Measurements from ENCODE around the gene ATP11A.

The ATP11A gene

DNA sequence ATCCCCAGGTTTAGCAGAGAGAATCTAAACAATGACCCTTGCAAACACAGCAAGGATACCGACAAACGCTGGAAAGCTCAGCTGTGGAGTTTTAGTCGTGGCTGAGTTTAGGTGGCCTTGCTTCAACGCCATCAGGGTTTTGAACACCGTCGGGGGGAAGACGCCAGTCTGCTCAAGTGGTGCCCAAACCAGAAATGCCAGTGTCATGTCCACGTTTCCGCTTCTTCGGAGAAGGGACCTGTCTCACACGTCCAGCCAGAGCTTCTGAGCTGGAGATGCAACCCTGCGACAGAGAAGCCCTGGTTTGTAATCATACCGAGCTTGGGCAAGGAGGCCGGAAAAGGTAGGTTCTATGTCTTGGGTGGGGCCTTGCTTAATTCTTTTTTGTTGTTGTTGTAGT, 42.6 kb upstream of the ATP11A start:
- Histone ChIP-seq H3K4me3 (ENCODE audit: low read depth, low read length) (no peak overlapping the region), H3K27ac (no peak overlapping the region), H3K27me3 (replicated peaks) (no peaks in the 10 kb centered on the region), H3K36me3 (replicated peaks) (no peaks in the 10 kb centered on the region)
- TF ChIP-seq, protein P1, sequence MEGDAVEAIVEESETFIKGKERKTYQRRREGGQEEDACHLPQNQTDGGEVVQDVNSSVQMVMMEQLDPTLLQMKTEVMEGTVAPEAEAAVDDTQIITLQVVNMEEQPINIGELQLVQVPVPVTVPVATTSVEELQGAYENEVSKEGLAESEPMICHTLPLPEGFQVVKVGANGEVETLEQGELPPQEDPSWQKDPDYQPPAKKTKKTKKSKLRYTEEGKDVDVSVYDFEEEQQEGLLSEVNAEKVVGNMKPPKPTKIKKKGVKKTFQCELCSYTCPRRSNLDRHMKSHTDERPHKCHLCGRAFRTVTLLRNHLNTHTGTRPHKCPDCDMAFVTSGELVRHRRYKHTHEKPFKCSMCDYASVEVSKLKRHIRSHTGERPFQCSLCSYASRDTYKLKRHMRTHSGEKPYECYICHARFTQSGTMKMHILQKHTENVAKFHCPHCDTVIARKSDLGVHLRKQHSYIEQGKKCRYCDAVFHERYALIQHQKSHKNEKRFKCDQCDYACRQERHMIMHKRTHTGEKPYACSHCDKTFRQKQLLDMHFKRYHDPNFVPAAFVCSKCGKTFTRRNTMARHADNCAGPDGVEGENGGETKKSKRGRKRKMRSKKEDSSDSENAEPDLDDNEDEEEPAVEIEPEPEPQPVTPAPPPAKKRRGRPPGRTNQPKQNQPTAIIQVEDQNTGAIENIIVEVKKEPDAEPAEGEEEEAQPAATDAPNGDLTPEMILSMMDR (IDR thresholded peaks at IDR 0.05; ENCODE audit: low read depth, low read length, missing control alignments), result no peak
- in situ Hi-C loops (cut with HindIII; ENCODE audit: low pct_ligation_motif_present, low sequenced_read_pairs), result no loop called here
- DNase-seq, result no peak

DNA sequence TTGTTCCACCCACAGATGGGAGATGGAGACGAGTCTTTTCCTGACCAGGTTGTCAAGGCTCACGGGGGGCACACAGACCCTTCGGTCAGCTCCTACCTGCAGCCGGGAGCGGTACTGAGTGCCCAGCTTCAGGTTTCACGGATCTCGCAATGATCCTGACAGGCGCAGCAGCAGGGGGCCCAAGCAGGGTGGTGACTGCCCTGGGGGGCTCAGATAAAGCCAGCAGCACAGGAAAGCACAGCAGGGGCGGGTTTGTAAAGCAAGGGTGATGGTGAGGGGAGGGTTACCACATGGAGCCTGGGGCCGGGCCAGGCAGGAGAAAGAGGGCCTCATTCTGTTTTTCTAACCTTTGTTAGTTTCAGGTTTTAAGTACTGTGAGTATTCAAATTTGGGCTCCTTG, 41.7 kb upstream of the ATP11A start:
- in situ Hi-C loops (cut with HindIII; ENCODE audit: low pct_ligation_motif_present, low sequenced_read_pairs), result no loop called here
- H3K27me3 ChIP-seq (replicated peaks), result no peaks in the 10 kb centered on the region
- TF ChIP-seq, protein P1 (IDR thresholded peaks at IDR 0.05; ENCODE audit: low read depth, low read length, missing control alignments), result no peak
- no peak overlapping the region for H3K4me3 ChIP-seq (ENCODE audit: low read depth, low read length)
- H3K36me3 ChIP-seq (replicated peaks), result no peaks in the 10 kb centered on the region
- no peak overlapping the region for H3K27ac ChIP-seq
- DNase-seq, result no peak

DNA sequence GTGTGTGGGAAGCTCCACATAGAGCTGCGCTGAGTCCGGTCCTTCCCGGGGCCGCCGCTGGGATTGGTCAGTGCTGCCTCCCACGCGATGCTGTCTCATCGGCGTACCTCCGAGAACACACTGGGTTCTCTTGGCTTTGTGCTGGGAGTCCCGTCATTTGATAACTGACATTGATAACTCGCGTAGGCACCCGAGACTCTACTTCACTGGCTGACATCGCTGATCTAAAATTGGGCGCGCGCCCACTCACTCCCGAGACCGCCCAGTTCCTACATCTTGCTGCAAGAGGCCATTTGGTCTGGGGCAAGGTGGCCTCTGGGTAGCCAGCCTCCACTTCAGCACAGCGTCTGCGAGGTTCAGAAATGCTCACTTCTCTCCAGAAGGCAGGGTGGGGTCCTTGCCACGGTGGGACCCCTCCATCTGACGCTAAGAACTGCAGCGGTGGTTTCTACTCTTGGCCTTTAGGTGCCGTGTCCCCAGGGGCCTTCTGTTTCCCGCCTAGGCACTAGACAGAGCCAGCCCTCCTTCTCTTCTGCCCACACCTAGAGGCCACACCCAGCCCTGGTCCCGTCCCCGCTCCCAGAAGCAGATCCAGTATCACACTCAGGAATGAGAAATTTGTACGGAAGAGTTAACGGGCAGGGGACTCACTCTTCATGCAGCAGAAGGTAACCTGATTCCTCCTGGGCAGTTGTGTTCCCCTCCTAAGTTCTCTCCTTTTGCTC, 40.7 kb upstream of the ATP11A start:
- in situ Hi-C loops (cut with HindIII; ENCODE audit: low pct_ligation_motif_present, low sequenced_read_pairs), result no loop called here
- DNase-seq, result no peak
- H3K4me3 ChIP-seq (ENCODE audit: low read depth, low read length), result no peak overlapping the region
- no peaks in the 10 kb centered on the region for H3K27me3 ChIP-seq (replicated peaks)
- TF ChIP-seq, protein P1 (IDR thresholded peaks at IDR 0.05; ENCODE audit: low read depth, low read length, missing control alignments), result no peak
- H3K36me3 ChIP-seq (replicated peaks), result no peaks in the 10 kb centered on the region
- no peak overlapping the region for H3K27ac ChIP-seq

DNA sequence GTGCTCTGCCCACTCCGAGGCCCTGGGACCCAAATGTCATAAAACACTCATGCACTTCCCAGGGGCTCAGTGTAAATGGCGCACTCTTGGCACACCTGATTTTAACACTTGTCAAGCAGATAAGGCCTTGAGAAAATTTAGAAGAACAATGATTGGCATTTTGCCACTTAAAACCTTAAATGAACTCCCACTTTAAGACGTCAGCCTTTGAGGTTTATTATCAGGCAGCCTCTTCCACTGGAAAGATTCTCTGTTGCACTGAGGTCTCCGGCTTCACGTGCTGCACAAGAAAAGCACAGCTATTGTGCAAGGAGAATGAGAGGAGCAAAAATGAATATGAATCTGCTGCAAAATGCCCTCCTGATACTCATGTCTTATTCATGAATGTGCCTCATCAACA, 38.5 kb upstream of the ATP11A start:
- no peaks in the 10 kb centered on the region for H3K36me3 ChIP-seq (replicated peaks)
- TF ChIP-seq, protein P1 (IDR thresholded peaks at IDR 0.05; ENCODE audit: low read depth, low read length, missing control alignments), result no peak
- DNase-seq, result no peak
- in situ Hi-C loops (cut with HindIII; ENCODE audit: low pct_ligation_motif_present, low sequenced_read_pairs), result no loop called here
- H3K27me3 ChIP-seq (replicated peaks), result no peaks in the 10 kb centered on the region
- no peak overlapping the region for H3K4me3 ChIP-seq (ENCODE audit: low read depth, low read length)
- H3K27ac ChIP-seq, result no peak overlapping the region

DNA sequence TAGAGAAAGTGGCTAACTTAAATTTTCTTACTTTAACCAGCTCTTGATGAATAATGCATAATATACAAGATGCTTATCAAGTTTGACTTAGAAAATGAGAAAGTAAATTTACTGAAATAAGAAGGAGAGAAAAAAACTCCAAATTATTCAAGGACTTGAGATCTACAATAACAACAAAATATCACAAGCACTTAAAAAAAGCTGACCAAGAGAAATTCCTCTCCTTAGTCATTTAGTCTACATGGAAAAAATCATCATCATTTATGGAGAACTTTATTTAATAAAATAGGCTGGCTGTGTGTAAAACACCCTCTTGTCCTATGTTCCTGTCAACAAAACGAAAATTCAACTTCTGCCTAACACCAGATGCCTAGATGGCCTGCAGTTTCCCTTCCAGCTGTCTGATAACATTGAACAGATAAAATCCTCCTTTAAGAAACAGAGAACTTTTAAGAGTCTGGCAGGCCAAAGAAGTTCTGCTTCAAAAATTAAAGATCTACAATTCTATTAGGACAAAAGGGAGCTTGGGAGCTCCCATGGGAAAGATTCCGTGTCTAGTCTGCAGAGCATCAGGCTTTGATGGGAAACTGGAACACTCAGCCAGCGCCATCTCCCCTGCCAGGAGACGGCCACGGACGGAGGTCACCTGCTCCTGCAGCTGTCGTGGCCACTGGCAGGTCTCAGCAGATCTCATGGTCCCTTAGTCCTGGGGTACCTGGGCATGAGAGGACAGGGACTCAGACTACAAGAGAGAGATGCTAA, 37.9 kb upstream of the ATP11A start:
- no peaks in the 10 kb centered on the region for H3K36me3 ChIP-seq (replicated peaks)
- H3K27ac ChIP-seq, result no peak overlapping the region
- H3K27me3 ChIP-seq (replicated peaks), result no peaks in the 10 kb centered on the region
- H3K4me3 ChIP-seq (ENCODE audit: low read depth, low read length), result no peak overlapping the region
- TF ChIP-seq, protein P1 (IDR thresholded peaks at IDR 0.05; ENCODE audit: low read depth, low read length, missing control alignments), result no peak
- in situ Hi-C loops (cut with HindIII; ENCODE audit: low pct_ligation_motif_present, low sequenced_read_pairs), result no loop called here
- DNase-seq, result no peak

Data from brain microvascular endothelial cell (primary cell).